RPMI7951 (cell line): ENCODE results near the gene MORF4L2. TPM values are rescaled to one million over a fixed set of nuclear protein-coding genes. Genes with fewer than 3 reads are reported as not detected.
"Not testable (repeated sequence)": the region's sequence is repeated elsewhere in the genome, so short reads cannot be mapped to it uniquely, and the experiment has no call there.

Experiments used
- DNase-seq: peaks from one replicate; pipeline ENCODE4 v3.0.0-alpha.2; 2012; ENCODE audit warnings: low read depth
- total RNA-seq: library from RNA; depleted of rRNA; stranded (reverse); fragments of >200 nt; shearing (Covaris generic); gene quantifications from 2 replicates; pipeline ENCODE4 v1.2.3, GENCODE V29; 2014

Gene MORF4L2
- total RNA-seq, 1 experiment from 2014 or later = 542 TPM

DNA sequence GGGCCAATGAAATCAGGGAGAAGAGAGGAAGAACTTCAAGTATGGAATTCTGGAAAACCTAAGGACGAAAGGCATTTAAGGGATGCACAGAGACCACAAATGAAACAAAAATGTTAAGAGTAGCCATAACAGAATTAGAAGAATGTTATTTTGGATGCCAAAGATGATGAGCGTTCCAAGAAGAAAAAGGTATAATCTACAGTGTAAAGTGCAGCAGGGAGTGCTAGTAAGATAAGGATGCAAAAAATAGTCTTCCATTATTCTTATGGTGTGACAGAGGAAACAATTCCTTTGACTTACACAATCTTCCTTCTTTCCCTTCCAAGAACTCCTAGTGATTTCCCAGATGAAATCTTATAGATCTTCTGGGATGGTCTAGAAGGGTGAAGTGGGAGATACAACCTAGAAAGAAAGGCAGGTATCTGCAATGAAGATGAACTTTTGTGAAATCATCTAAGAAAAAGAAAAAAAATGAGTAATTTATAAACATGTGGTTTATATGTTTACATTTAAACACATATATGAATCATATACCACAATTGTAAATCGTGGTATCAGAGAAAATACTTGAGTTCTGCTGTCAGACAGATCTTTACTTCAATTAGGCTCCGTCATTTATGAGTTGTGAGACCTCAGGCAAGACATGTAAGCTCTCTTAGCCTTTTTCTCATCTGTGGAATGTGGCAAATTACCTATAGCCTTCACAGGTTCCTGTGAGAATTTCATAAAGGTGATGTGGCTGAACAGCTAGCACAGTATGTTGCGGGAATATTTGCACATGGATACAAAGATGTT, 8.1 kb downstream of the MORF4L2 start:
- no peak for DNase-seq

DNA sequence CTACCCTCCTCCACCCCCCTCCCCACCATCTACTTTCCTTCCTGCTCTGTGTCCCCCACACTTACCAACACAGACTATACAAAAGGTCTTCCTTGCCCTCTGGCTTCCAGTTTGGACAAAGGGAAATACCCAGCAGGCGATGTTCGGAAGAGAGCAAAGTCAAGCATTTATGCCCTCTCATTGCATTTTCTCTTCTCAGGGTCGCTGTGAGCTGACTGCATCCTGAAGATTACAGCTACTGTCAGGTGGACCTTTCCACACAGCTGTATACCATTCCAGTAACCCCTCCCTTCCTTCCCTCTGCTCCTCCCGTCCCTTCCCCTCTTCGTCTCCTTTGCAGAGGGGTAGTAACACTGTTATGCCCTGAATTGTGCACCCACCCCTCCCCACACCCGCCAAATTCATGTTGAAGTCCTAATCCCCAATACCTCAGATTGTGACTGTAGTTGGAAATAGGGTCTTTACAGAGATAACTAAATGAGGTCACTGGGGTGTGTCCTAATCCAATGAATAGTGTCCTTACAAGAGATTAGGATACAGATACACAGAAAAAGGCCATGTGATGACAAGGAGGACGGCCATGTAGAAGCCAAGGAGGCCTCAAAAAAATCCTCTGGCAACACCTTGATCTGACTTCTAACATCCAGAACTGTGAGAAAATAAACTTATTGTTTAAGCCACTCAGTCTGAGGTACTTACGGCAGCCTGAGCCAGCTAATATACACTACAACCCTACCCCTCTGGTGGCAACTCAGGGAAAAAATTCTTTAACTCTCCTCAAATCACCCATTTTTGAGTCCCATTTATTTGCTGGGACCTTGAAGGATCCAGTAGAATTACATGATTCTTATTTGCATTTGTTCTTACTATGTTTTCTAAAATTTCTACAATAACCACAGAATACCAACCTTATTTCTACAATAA, 11.7 kb downstream of the MORF4L2 start:
- no peak for DNase-seq

- no peak for DNase-seq
These were observed 16.8 kb downstream of the MORF4L2 start for GRCh38 chrX:103669745-103670144.

DNA sequence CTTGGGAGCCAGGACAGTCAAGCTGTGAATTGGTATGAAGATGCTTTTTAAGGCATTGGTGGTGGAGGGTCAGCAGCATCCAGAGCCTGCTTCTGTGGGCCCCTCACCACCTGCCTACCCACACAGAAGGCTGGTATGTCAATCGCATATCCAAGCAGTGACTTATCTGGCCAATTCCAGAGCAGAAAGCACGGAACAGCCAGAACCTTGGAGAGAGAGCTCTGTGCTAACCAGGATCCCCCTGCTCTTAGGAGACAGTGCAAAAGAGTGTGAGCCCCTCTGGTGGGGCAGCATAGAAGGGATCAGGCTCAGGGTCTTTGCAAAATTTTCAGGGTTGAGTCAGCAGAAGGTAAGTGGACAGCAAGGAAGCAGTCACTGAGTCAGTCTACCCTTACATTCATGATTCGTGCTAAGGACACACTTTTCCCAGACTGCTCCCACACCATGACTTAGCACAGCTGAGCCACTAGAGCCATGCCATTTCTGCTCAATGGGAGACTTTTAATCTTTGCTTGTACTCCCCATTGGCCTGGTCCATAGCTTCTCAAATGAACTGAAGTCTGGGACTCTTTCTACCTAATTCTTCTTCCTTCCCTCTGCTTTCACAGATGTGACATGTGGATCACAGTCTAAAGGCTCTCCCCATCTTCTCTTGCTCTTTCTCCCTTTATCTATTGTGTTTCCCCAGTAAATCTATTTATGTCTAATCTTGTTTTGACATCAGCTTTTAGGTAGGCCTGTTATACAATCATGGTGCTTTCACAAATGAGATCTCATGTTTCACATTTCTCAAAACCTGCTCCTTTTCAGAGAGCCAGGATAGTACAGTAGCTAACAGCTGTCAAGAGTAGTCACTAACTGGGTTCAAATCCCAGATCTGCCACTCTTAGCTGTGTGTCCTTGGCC, 20.0 kb downstream of the MORF4L2 start:
- no peak for DNase-seq

- DNase-seq = no peak
These were observed 22.3 kb downstream of the MORF4L2 start for GRCh38 chrX:103663981-103664762.

DNA sequence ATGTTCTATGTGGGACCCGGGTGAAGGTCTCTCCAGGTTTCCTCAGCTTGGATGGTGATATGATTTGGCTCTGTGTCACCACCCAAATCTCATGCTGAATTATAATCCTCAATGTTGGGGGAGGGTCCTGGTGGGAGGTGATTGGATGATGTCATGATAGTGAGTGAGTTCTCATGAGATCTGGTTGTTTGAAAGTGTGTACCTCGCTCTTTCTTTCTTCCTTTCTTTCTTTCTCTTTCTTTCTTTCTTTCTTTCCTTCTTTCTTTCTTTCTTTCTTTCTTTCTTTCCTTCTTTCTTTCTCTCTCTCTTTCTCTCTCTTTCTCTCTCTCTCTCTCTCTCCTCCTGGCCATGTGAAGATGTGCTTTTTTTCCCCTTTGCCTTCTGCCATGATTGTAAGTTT, 27.0 kb downstream of the MORF4L2 start:
- DNase-seq = not testable (repeated sequence)

DNA sequence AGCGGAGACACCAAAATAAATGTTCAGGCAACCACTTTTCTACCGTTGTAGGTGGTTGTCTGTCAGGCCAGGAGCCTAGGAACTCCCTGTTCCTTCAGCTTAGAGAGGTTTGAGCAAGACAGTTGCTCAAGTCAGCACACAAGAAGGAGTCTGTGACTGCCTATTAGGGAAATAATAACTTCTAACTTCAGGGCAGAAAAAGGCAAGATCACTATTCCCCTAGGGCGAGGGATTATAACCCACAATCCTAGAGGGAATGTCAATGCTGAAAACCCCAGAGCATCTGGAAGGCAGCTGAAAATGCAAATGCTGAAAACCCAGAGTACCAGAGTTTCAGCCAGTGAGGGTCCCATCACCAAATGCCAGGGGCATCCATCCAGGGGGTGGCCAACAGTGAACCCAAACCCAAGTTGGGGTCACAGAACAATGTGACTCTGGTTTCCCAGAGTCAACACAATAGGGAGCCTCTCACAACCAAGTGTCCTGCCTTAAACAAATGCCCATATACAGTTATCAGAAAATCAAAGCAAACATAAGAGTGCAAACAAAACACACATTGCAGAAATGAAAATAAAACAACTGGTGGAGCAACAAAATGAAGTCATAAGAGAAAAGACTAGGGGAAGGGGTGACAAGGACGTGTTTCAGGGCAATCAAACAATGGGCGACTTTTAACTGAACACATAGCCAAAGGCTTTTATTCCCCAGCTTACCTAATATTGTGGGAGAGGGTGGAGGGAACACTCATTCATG, 27.6 kb downstream of the MORF4L2 start:
- no peak for DNase-seq

DNA sequence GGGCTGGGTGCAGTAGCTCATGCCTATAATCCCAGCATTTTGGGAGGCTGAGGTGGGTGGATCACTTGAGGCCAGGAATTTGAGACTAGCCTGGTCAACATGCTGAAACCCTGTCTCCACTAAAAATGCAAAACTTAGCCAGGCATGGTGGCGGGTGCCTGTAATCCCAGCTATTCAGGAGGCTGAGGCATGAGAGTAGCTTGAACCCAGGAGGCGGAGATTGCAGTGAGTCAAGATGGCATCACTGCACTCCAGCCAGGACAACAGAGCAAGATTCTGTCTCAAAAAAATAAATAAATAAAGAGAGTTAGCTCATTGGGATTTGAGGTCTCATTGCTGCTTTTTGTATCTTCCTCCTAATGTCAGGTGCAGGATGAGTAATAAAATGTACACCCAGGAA, 29.4 kb downstream of the MORF4L2 start:
- peak; percentile 40 for DNase-seq

DNA sequence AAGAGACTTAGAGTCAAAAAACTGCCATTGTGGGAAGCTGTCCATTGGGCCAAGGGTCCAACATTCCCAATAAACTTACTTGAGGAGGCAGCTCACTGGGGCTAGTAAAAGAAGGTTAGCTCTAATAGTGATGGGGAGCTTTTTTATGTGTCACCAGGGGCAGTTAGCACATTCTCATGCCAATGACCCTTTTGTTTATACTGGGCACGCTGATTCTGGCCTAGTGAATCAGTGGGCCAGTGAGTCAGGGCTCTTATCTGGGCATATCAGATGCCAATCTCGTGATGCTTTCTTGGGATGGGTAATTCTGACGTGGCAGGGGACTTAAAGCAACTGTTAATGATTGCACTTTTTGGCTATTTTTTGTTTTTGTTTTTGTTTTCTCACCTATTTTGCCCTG, 29.9 kb downstream of the MORF4L2 start:
- peak; percentile 87 for DNase-seq

GRCh38 chrX:103655230-103656000, 31.1 kb downstream of the MORF4L2 start:
- peak; percentile 41 for DNase-seq

DNA sequence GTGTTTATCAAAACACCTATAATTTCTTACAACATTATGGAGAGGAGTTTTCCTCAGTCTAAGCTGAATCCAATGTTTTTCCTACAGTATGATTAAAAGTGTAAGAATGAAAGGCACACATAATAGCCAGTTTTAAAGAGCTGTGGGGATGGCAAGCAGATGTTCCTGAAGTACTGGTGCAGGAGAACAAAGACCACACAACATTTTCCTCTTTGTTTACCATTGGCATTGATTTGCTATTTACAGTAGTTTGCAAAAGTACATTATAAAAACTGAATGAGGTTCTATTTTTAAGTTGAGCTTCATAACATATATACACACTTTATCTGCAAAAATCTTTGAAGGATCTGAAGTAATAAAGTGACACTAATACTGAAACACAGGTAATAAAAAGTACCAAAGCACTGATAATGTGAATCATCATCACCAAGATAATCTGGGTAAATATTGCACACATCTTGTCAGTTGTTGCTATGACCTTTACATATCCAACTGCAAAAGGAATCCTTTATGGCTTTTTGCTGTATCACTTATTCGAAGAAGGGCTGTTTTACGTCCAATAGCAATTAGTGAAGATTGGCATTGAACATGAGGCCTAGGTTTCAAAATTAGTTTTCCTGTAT, 35.2 kb downstream of the MORF4L2 start:
- DNase-seq = no peak

DNA sequence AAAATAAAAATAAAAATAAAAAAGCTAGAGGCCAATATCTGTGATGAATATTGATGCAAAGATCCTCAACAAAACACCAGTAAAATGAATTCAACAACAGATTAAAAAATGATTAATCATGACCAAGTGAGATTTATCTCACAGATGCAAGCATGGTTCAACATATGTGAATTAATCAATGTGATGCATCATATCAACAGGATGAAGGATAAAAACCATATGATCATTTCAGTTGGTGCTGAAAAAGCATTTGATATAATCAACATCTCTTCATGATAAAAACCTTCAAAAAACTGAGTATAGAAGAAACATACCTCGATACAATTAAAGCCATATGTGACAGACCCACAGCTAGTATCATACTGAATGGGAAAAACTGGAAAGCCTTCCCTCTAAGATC, 38.9 kb downstream of the MORF4L2 start:
- DNase-seq = no peak

- no peak for DNase-seq
These were observed 42.4 kb downstream of the MORF4L2 start for GRCh38 chrX:103644125-103644524.

DNA sequence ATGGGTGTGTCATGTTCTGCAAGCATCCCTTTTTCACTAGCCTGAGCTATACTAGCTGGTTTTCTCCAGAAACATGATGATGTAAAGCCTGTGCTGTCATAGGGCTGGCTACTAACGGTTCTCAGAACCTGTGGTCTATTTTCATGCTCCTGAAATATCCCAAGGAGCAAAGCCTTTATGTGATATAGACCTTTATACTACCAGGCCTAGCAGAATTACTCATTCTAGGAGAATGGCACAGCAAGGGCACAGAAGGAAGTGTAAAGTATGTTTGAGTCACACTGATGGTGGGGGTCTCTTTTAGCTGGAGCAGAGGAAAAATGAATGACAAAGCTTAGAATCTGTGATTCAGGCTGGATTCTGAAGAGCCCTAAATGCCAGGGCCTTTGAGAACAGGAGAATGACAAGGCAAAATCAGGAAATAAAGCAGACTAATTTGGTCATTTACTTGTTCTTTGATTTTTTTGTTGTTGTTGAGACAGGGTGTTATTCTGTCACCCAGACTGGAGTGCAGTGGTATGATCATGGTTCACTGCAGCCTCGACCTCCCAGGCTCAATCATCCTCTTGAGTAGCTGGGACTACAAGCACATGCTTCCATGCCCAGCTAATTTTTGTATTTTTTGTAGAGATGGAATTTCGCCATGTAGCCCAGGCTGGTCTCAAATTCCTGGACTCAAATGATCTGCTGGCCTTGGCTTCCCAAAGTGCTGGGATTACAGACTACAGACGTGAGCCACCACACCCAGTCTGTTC, 45.9 kb downstream of the MORF4L2 start:
- peak; percentile 8 for DNase-seq

DNA sequence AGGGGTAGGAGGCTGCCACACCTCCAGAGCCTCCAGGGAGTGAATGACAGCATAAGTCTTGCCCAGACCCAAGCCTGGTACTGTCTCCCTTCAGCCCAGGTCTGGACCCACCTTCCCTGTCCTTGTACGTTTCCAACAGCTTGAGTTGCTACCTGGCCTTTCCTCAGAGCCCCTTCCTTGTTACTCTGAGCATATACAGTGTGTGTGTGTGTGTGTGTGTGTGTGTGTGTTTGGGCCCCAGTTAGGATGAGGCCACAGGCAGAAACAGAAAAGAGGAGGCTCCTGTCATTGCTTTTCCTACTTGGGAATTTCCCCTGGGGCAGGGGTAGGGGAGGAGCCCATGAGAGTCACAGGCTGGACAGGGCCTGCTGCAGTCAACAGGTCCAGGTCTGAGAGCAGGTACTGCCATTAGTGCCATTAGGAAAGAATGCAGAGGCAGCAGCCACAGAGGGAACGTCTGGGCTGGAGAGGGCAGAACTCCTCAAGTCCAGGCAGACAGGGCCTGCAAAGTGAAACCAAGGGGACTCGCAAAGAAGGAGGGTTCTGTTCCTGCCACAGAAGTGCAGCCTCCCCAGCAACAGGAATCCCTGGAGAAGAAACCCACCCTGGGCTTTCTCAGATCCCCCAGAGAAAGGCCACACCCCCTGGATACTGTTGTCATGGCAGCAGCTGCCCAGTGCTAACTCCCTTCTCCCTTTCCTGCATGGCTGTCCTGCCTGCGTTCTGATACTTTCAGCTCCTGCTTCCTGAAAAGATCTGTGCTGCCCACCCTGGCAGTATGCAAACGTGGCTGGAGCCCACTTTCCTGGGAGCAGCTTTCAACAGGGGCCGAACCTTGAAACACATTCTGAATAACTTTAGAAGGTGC, 47.8 kb downstream of the MORF4L2 start:
- DNase-seq = not testable (repeated sequence)

GRCh38 chrX:103637604-103638338, 48.7 kb downstream of the MORF4L2 start:
- DNase-seq = no peak
